ENCODE measurements around the gene PRR7. TPM values are rescaled to one million over a fixed set of nuclear protein-coding genes. Genes with fewer than 3 reads are reported as not detected.

Gene PRR7
- total and polyA plus RNA-seq, 2 experiments from 2014 or later = 7.6 to 9.7 TPM

DNA sequence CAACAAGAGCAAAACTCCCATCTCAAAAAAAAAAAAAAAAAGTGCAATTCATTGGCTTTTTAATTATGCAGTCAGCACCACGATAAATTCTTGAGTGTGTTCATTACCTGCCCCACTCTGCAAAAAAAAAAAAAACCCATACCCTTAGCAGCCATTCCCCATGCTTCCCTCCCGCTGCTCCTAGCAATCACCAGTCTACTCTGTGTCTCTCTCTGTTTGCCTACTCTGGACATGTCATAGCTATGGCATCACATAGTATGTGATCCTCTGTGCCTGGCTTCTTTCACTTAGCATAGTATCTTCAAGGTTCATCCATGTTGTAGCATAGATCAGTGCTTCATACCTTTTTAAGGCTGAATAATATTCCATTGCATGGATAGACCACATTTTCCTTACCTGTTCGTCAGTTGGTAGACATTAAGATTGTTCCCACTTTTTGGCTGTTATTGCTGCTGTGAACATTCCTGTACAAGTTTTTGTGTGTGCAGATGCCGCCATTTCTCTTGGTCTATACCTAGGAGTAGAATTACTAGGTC, 7.0 kb upstream of the PRR7 start:
- H3K27me3 ChIP-seq (ENCODE audit: insufficient read depth) = peaks cover 4% of the 10 kb centered on the region; the same call in 1 of the 2 replicates
- H3K4me3 Mint-ChIP-seq = no peak overlapping the region; the same call in 2 of the 3 replicates
- peaks cover 3% of the 10 kb centered on the region; the same call in 1 of the 2 replicates for H3K36me3 ChIP-seq (ENCODE audit: insufficient read depth)
- TF ChIP-seq CREB1 (CRISPR knock-in tag; IDR thresholded peaks at IDR 0.05; ENCODE audit: low read depth) (no peak), JUNB (IDR thresholded peaks at IDR 0.05; ENCODE audit: unreplicated experiment) (no peak), ZNF331 (CRISPR knock-in tag; IDR thresholded peaks at IDR 0.05; ENCODE audit: low read depth) (no peak), NANOG (IDR thresholded peaks at IDR 0.05; ENCODE audit: borderline replicate concordance) (no peak), POLR2AphosphoS5 (IDR thresholded peaks at IDR 0.05; ENCODE audit: low read depth) (no peak), EZH2 (IDR thresholded peaks at IDR 0.05; ENCODE audit: low read depth, unreplicated experiment) (no peak), ZNF114 (CRISPR knock-in tag; IDR thresholded peaks at IDR 0.05) (no peak), EZH2phosphoT487 (IDR thresholded peaks at IDR 0.05; ENCODE audit: unreplicated experiment) (no peak), STAT1 (IDR thresholded peaks at IDR 0.05; ENCODE audit: unreplicated experiment) (no peak)
- TF ChIP-seq, protein P1, sequence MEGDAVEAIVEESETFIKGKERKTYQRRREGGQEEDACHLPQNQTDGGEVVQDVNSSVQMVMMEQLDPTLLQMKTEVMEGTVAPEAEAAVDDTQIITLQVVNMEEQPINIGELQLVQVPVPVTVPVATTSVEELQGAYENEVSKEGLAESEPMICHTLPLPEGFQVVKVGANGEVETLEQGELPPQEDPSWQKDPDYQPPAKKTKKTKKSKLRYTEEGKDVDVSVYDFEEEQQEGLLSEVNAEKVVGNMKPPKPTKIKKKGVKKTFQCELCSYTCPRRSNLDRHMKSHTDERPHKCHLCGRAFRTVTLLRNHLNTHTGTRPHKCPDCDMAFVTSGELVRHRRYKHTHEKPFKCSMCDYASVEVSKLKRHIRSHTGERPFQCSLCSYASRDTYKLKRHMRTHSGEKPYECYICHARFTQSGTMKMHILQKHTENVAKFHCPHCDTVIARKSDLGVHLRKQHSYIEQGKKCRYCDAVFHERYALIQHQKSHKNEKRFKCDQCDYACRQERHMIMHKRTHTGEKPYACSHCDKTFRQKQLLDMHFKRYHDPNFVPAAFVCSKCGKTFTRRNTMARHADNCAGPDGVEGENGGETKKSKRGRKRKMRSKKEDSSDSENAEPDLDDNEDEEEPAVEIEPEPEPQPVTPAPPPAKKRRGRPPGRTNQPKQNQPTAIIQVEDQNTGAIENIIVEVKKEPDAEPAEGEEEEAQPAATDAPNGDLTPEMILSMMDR (conservative IDR thresholded peaks at IDR 0.05; ENCODE audit: low read depth in 2 of 2) = no peak
- TF ChIP-seq, protein P2, sequence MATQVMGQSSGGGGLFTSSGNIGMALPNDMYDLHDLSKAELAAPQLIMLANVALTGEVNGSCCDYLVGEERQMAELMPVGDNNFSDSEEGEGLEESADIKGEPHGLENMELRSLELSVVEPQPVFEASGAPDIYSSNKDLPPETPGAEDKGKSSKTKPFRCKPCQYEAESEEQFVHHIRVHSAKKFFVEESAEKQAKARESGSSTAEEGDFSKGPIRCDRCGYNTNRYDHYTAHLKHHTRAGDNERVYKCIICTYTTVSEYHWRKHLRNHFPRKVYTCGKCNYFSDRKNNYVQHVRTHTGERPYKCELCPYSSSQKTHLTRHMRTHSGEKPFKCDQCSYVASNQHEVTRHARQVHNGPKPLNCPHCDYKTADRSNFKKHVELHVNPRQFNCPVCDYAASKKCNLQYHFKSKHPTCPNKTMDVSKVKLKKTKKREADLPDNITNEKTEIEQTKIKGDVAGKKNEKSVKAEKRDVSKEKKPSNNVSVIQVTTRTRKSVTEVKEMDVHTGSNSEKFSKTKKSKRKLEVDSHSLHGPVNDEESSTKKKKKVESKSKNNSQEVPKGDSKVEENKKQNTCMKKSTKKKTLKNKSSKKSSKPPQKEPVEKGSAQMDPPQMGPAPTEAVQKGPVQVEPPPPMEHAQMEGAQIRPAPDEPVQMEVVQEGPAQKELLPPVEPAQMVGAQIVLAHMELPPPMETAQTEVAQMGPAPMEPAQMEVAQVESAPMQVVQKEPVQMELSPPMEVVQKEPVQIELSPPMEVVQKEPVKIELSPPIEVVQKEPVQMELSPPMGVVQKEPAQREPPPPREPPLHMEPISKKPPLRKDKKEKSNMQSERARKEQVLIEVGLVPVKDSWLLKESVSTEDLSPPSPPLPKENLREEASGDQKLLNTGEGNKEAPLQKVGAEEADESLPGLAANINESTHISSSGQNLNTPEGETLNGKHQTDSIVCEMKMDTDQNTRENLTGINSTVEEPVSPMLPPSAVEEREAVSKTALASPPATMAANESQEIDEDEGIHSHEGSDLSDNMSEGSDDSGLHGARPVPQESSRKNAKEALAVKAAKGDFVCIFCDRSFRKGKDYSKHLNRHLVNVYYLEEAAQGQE (IDR thresholded peaks at IDR 0.05; ENCODE audit: unreplicated experiment) = no peak
- TF ChIP-seq, protein P3, sequence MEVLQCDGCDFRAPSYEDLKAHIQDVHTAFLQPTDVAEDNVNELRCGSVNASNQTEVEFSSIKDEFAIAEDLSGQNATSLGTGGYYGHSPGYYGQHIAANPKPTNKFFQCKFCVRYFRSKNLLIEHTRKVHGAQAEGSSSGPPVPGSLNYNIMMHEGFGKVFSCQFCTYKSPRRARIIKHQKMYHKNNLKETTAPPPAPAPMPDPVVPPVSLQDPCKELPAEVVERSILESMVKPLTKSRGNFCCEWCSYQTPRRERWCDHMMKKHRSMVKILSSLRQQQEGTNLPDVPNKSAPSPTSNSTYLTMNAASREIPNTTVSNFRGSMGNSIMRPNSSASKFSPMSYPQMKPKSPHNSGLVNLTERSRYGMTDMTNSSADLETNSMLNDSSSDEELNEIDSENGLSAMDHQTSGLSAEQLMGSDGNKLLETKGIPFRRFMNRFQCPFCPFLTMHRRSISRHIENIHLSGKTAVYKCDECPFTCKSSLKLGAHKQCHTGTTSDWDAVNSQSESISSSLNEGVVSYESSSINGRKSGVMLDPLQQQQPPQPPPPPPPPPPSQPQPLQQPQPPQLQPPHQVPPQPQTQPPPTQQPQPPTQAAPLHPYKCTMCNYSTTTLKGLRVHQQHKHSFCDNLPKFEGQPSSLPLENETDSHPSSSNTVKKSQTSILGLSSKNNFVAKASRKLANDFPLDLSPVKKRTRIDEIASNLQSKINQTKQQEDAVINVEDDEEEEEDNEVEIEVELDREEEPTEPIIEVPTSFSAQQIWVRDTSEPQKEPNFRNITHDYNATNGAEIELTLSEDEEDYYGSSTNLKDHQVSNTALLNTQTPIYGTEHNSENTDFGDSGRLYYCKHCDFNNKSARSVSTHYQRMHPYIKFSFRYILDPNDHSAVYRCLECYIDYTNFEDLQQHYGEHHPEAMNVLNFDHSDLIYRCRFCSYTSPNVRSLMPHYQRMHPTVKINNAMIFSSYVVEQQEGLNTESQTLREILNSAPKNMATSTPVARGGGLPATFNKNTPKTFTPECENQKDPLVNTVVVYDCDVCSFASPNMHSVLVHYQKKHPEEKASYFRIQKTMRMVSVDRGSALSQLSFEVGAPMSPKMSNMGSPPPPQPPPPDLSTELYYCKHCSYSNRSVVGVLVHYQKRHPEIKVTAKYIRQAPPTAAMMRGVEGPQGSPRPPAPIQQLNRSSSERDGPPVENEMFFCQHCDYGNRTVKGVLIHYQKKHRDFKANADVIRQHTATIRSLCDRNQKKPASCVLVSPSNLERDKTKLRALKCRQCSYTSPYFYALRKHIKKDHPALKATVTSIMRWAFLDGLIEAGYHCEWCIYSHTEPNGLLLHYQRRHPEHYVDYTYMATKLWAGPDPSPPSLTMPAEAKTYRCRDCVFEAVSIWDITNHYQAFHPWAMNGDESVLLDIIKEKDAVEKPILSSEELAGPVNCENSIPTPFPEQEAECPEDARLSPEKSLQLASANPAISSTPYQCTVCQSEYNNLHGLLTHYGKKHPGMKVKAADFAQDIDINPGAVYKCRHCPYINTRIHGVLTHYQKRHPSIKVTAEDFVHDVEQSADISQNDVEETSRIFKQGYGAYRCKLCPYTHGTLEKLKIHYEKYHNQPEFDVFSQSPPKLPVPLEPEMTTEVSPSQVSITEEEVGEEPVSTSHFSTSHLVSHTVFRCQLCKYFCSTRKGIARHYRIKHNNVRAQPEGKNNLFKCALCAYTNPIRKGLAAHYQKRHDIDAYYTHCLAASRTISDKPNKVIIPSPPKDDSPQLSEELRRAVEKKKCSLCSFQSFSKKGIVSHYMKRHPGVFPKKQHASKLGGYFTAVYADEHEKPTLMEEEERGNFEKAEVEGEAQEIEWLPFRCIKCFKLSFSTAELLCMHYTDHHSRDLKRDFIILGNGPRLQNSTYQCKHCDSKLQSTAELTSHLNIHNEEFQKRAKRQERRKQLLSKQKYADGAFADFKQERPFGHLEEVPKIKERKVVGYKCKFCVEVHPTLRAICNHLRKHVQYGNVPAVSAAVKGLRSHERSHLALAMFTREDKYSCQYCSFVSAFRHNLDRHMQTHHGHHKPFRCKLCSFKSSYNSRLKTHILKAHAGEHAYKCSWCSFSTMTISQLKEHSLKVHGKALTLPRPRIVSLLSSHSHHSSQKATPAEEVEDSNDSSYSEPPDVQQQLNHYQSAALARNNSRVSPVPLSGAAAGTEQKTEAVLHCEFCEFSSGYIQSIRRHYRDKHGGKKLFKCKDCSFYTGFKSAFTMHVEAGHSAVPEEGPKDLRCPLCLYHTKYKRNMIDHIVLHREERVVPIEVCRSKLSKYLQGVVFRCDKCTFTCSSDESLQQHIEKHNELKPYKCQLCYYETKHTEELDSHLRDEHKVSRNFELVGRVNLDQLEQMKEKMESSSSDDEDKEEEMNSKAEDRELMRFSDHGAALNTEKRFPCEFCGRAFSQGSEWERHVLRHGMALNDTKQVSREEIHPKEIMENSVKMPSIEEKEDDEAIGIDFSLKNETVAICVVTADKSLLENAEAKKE (CRISPR knock-in tag; IDR thresholded peaks at IDR 0.05) = no peak
- TF ChIP-seq, protein P4, sequence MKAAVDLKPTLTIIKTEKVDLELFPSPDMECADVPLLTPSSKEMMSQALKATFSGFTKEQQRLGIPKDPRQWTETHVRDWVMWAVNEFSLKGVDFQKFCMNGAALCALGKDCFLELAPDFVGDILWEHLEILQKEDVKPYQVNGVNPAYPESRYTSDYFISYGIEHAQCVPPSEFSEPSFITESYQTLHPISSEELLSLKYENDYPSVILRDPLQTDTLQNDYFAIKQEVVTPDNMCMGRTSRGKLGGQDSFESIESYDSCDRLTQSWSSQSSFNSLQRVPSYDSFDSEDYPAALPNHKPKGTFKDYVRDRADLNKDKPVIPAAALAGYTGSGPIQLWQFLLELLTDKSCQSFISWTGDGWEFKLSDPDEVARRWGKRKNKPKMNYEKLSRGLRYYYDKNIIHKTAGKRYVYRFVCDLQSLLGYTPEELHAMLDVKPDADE (IDR thresholded peaks at IDR 0.05) = no peak
- H3K36me3 Mint-ChIP-seq (ENCODE audit: low read depth) = peaks cover 51% of the 10 kb centered on the region
- no peak overlapping the region for H3K4me2 ChIP-seq
- DNase-seq (ENCODE audit: low spot score) (no peak), ATAC-seq (no peak)
- H3K4me3 ChIP-seq = no peak overlapping the region
- no peaks in the 10 kb centered on the region for H3K9me2 ChIP-seq (ENCODE audit: insufficient read depth)
- H3K27me3 Mint-ChIP-seq (ENCODE audit: insufficient read depth, low read depth, poor library complexity) = peaks cover 23% of the 10 kb centered on the region
- H3K4me1 ChIP-seq (ENCODE audit: insufficient read depth) = peaks cover 7% of the 10 kb centered on the region; the same call in 1 of the 2 replicates
- H3K79me2 ChIP-seq (replicated peaks; ENCODE audit: insufficient read depth) = no peaks in the 10 kb centered on the region
- H4K20me1 ChIP-seq (replicated peaks; ENCODE audit: insufficient read depth) = no peaks in the 10 kb centered on the region
- no peak overlapping the region for H3K27ac ChIP-seq (ENCODE audit: low read depth)
- H3K27ac Mint-ChIP-seq = no peak overlapping the region
- peaks cover 17% of the 10 kb centered on the region for H3K4me1 Mint-ChIP-seq
- peaks cover 7% of the 10 kb centered on the region; the same call in 1 of the 2 replicates for H3F3A ChIP-seq (replicated peaks; ENCODE audit: low read depth)
- H2AFZ ChIP-seq = no peak overlapping the region
- peaks cover 4% of the 10 kb centered on the region; the same call in 1 of the 3 replicates for H3K9me3 Mint-ChIP-seq

Data from GM23338 (cell line).